Activated naive CD4-positive, alpha-beta T cell treated with anti-CD3 and anti-CD28 coated beads, Interleukin-2, amount 10 ng/mL, durations not matched to agents 7 days and 5 days (primary cell): Measurements from ENCODE around the gene ARHGEF26.

Experiments used
- CTCF ChIA-PET: fragments of 350-600 bp; sonication (Branson Sonifier 250); formaldehyde crosslinking; loops from one replicate; lab custom pipeline; 2021; ENCODE audit warnings: antibody characterized with exemption; lab: Charles Lee
- DNase-seq: peaks from one replicate; pipeline ENCODE4 v3.0.0-alpha.2; 2020
- H3K27ac Mint-ChIP-seq: one replicate; pipeline ENCODE4 v1.8.0; 2021; ENCODE audit warnings: mild to moderate bottlenecking, moderate library complexity, mixed read lengths
- H3K27me3 Mint-ChIP-seq: one replicate; pipeline ENCODE4 v1.8.0; 2021; ENCODE audit warnings: mild to moderate bottlenecking, mixed read lengths
- H3K36me3 Mint-ChIP-seq: one replicate; pipeline ENCODE4 v1.8.0; 2021; ENCODE audit warnings: mixed read lengths
- H3K4me1 Mint-ChIP-seq: one replicate; pipeline ENCODE4 v1.8.0; 2021; ENCODE audit warnings: mixed read lengths
- H3K4me3 Mint-ChIP-seq: one replicate; pipeline ENCODE4 v1.8.0; 2021; ENCODE audit warnings: mild to moderate bottlenecking, moderate library complexity, mixed read lengths
- H3K9me3 Mint-ChIP-seq: one replicate; pipeline ENCODE4 v1.8.0; 2021; ENCODE audit warnings: mixed read lengths

Gene ARHGEF26

GRCh38 chr3:154102225-154102624, 19.0 kb upstream of the ARHGEF26 start:
- Mint-ChIP-seq H3K27me3 (no peaks in the 10 kb centered on the region), H3K36me3 (no peaks in the 10 kb centered on the region), H3K9me3 (no peaks in the 10 kb centered on the region), H3K27ac (no peak overlapping the region), H3K4me3 (no peak overlapping the region), H3K4me1 (no peaks in the 10 kb centered on the region)
- CTCF ChIA-PET, result no interaction called here
- no peak for DNase-seq

- H3K4me3 Mint-ChIP-seq, result no peak overlapping the region
- H3K27me3 Mint-ChIP-seq, result no peaks in the 10 kb centered on the region
- no peaks in the 10 kb centered on the region for H3K36me3 Mint-ChIP-seq
- DNase-seq, result no peak
- H3K9me3 Mint-ChIP-seq, result no peaks in the 10 kb centered on the region
- CTCF ChIA-PET, result no interaction called here
- no peaks in the 10 kb centered on the region for H3K4me1 Mint-ChIP-seq
- H3K27ac Mint-ChIP-seq, result no peak overlapping the region
Observed at GRCh38 chr3:154105218-154105975, 15.8 kb upstream of the ARHGEF26 start.

GRCh38 chr3:154111365-154111935, 9.7 kb upstream of the ARHGEF26 start:
- H3K27ac Mint-ChIP-seq, result no peak overlapping the region
- no peak for DNase-seq
- peaks cover 8% of the 10 kb centered on the region for H3K27me3 Mint-ChIP-seq
- H3K4me3 Mint-ChIP-seq, result no peak overlapping the region
- no peaks in the 10 kb centered on the region for H3K9me3 Mint-ChIP-seq
- CTCF ChIA-PET, result no interaction called here
- no peaks in the 10 kb centered on the region for H3K4me1 Mint-ChIP-seq
- H3K36me3 Mint-ChIP-seq, result no peaks in the 10 kb centered on the region

GRCh38 chr3:154112146-154112852, 8.9 kb upstream of the ARHGEF26 start:
- CTCF ChIA-PET, result no interaction called here
- H3K27me3 Mint-ChIP-seq, result peaks cover 8% of the 10 kb centered on the region
- H3K4me1 Mint-ChIP-seq, result no peaks in the 10 kb centered on the region
- no peak overlapping the region for H3K4me3 Mint-ChIP-seq
- H3K36me3 Mint-ChIP-seq, result no peaks in the 10 kb centered on the region
- no peak for DNase-seq
- H3K9me3 Mint-ChIP-seq, result no peaks in the 10 kb centered on the region
- H3K27ac Mint-ChIP-seq, result no peak overlapping the region

GRCh38 chr3:154113609-154114008, 7.6 kb upstream of the ARHGEF26 start:
- no peaks in the 10 kb centered on the region for H3K9me3 Mint-ChIP-seq

GRCh38 chr3:154115332-154115731, 5.9 kb upstream of the ARHGEF26 start:
- DNase-seq, result no peak
- H3K27me3 Mint-ChIP-seq, result peaks cover 24% of the 10 kb centered on the region
- H3K27ac Mint-ChIP-seq, result no peak overlapping the region
- H3K4me3 Mint-ChIP-seq, result no peak overlapping the region
- peaks cover under 1% of the 10 kb centered on the region for H3K4me1 Mint-ChIP-seq
- H3K36me3 Mint-ChIP-seq, result no peaks in the 10 kb centered on the region
- H3K9me3 Mint-ChIP-seq, result no peaks in the 10 kb centered on the region
- CTCF ChIA-PET, result no interaction called here

More at GRCh38 chr3:154113609-154114008, 7.6 kb upstream of the ARHGEF26 start:
- Mint-ChIP-seq H3K36me3 (no peaks in the 10 kb centered on the region), H3K4me1 (no peaks in the 10 kb centered on the region), H3K27me3 (peaks cover 8% of the 10 kb centered on the region), H3K4me3 (no peak overlapping the region), H3K27ac (no peak overlapping the region)
- CTCF ChIA-PET, result no interaction called here
- DNase-seq, result no peak

- DNase-seq, result no peak
- no peak overlapping the region for H3K4me3 Mint-ChIP-seq
- no peak overlapping the region for H3K27ac Mint-ChIP-seq
- CTCF ChIA-PET, result interaction anchor here (1.0 kb wide), 1 partner anchor 12 kb away, joined by 3 read pairs; no protein-coding TSS in a partner anchor
- peaks cover 6% of the 10 kb centered on the region for H3K36me3 Mint-ChIP-seq
- no peaks in the 10 kb centered on the region for H3K9me3 Mint-ChIP-seq
- H3K27me3 Mint-ChIP-seq, result peaks cover 59% of the 10 kb centered on the region
- peaks cover 23% of the 10 kb centered on the region for H3K4me1 Mint-ChIP-seq
Observed at GRCh38 chr3:154119951-154120350, 1.2 kb upstream of the ARHGEF26 start.

- peak; percentile 50 for DNase-seq
- no peaks in the 10 kb centered on the region for H3K9me3 Mint-ChIP-seq
- H3K36me3 Mint-ChIP-seq, result peaks cover 6% of the 10 kb centered on the region
- H3K27ac Mint-ChIP-seq, result no peak overlapping the region
- peaks cover 23% of the 10 kb centered on the region for H3K4me1 Mint-ChIP-seq
- CTCF ChIA-PET, result no interaction called here
- H3K27me3 Mint-ChIP-seq, result peaks cover 67% of the 10 kb centered on the region
- peak overlapping the region; percentile 79 for H3K4me3 Mint-ChIP-seq
Observed at GRCh38 chr3:154121701-154122551, 736 bp downstream of the ARHGEF26 start.

GRCh38 chr3:154122552-154122911, 1.3 kb downstream of the ARHGEF26 start:
- Mint-ChIP-seq H3K27ac (no peak overlapping the region), H3K4me3 (peak overlapping the region; percentile 58)
- CTCF ChIA-PET, result no interaction called here

GRCh38 chr3:154122912-154123559, 1.8 kb downstream of the ARHGEF26 start:
- Mint-ChIP-seq H3K4me1 (peaks cover 23% of the 10 kb centered on the region), H3K27ac (no peak overlapping the region), H3K27me3 (peaks cover 67% of the 10 kb centered on the region), H3K4me3 (peak overlapping the region; percentile 58), H3K9me3 (no peaks in the 10 kb centered on the region), H3K36me3 (peaks cover 6% of the 10 kb centered on the region)
- CTCF ChIA-PET, result no interaction called here
- no peak for DNase-seq

More at GRCh38 chr3:154122552-154122911, 1.3 kb downstream of the ARHGEF26 start:
- Mint-ChIP-seq H3K27me3 (peaks cover 67% of the 10 kb centered on the region), H3K4me1 (peaks cover 23% of the 10 kb centered on the region), H3K9me3 (no peaks in the 10 kb centered on the region), H3K36me3 (peaks cover 6% of the 10 kb centered on the region)
- no peak for DNase-seq

GRCh38 chr3:154123906-154124305, 2.7 kb downstream of the ARHGEF26 start:
- Mint-ChIP-seq H3K36me3 (peaks cover 6% of the 10 kb centered on the region), H3K27me3 (peaks cover 66% of the 10 kb centered on the region), H3K4me3 (no peak overlapping the region), H3K4me1 (peaks cover 23% of the 10 kb centered on the region), H3K9me3 (no peaks in the 10 kb centered on the region), H3K27ac (no peak overlapping the region)
- CTCF ChIA-PET, result no interaction called here
- DNase-seq, result no peak

GRCh38 chr3:154125378-154126030, 4.3 kb downstream of the ARHGEF26 start:
- CTCF ChIA-PET, result no interaction called here
- no peaks in the 10 kb centered on the region for H3K9me3 Mint-ChIP-seq

GRCh38 chr3:154126651-154127050, 5.5 kb downstream of the ARHGEF26 start:
- no peak for DNase-seq
- Mint-ChIP-seq H3K36me3 (peaks cover 6% of the 10 kb centered on the region), H3K27ac (no peak overlapping the region), H3K4me1 (peaks cover 12% of the 10 kb centered on the region), H3K27me3 (peaks cover 38% of the 10 kb centered on the region), H3K9me3 (no peaks in the 10 kb centered on the region), H3K4me3 (no peak overlapping the region)
- CTCF ChIA-PET, result interaction anchor here (0.6 to 1.1 kb wide), 2 partner anchors 126 to 166 kb away, joined by 3 to 4 read pairs; no protein-coding TSS in a partner anchor

More at GRCh38 chr3:154125378-154126030, 4.3 kb downstream of the ARHGEF26 start:
- Mint-ChIP-seq H3K27ac (no peak overlapping the region), H3K36me3 (peaks cover 6% of the 10 kb centered on the region), H3K27me3 (peaks cover 50% of the 10 kb centered on the region), H3K4me1 (peaks cover 21% of the 10 kb centered on the region), H3K4me3 (no peak overlapping the region)
- DNase-seq, result no peak
